OCI-LY7 (cell line): Measurements from ENCODE around the gene LCE6A. TPM values are rescaled to one million over a fixed set of nuclear protein-coding genes. Genes with fewer than 3 reads are reported as not detected.

ENCODE experiments used
- BruUV-seq: library from RNA; stranded (reverse); fragments of 400-500 nt; replicated peaks from 2 replicates; lab custom pipeline; 2021; lab: Mats Ljungman, UMichigan
- CTCF ChIA-PET: fragments of 300-600 bp; sonication (Branson Sonifier 250); formaldehyde crosslinking; loops from one replicate; lab custom pipeline; 2022; ENCODE audit warnings: antibody characterized with exemption; ENCODE audit not compliant: unreplicated experiment; lab: Charles Lee
- POLR2A ChIA-PET: fragments of 300-600 bp; sonication (Branson Sonifier 250); formaldehyde crosslinking; loops from one replicate; lab custom pipeline; 2022; ENCODE audit warnings: antibody characterized with exemption; lab: Charles Lee
- DNase-seq: peaks from one replicate; pipeline ENCODE4 v3.0.0-alpha.2; 2015; ENCODE audit warnings: low spot score
- H2AFZ ChIP-seq: fragments of 200-600 bp; sonication (generic), shearing (Covaris generic); 2 replicates; pipeline ENCODE4 v1.6.1; 2014; ENCODE audit warnings: mild to moderate bottlenecking, antibody characterized with exemption, low read length, moderate library complexity
- H3K27ac ChIP-seq: fragments of 200-600 bp; sonication (generic); 2 replicates; pipeline ENCODE4 v1.5.1; 2014; ENCODE audit warnings: mixed run types, low read depth, mild to moderate bottlenecking, moderate library complexity, low read length, inconsistent platforms; ENCODE audit not compliant: poor library complexity, severe bottlenecking
- H3K36me3 ChIP-seq: fragments of 200-600 bp; sonication (generic); 2 replicates; pipeline ENCODE4 v1.6.1; 2014; ENCODE audit warnings: mild to moderate bottlenecking, antibody characterized with exemption, low read length, moderate library complexity, mixed read lengths; ENCODE audit not compliant: insufficient read depth
- H3K4me1 ChIP-seq: fragments of 200-600 bp; sonication (generic); 2 replicates; pipeline ENCODE4 v1.5.1; 2014; ENCODE audit warnings: mild to moderate bottlenecking, low read length; ENCODE audit not compliant: insufficient read depth, poor library complexity, severe bottlenecking
- H3K4me2 ChIP-seq: fragments of 200-600 bp; sonication (generic); 2 replicates; pipeline ENCODE4 v1.6.1; 2014; ENCODE audit warnings: mild to moderate bottlenecking, low read length
- H3K4me3 ChIP-seq: fragments of 200-600 bp; sonication (generic); 2 replicates; pipeline ENCODE4 v1.5.1; 2014; ENCODE audit warnings: mild to moderate bottlenecking, low read depth, low read length; ENCODE audit not compliant: poor library complexity, severe bottlenecking
- H3K79me2 ChIP-seq: fragments of 200-600 bp; sonication (generic); 2 replicates; pipeline ENCODE4 v1.6.1; 2016; ENCODE audit warnings: low read depth, mild to moderate bottlenecking, low read length, moderate library complexity, mixed read lengths; ENCODE audit not compliant: insufficient read depth
- H3K9me2 ChIP-seq: fragments of 200-600 bp; sonication (generic); 2 replicates; pipeline ENCODE4 v1.6.1; 2016; ENCODE audit warnings: mild to moderate bottlenecking, low read length, mixed read lengths; ENCODE audit not compliant: insufficient read depth
- H3K9me3 ChIP-seq: fragments of 200-600 bp; sonication (generic); 2 replicates; pipeline ENCODE4 v1.6.1; 2014; ENCODE audit warnings: mild to moderate bottlenecking, mixed run types, low read length, mixed read lengths
- H4K20me1 ChIP-seq: fragments of 200-600 bp; sonication (generic); 2 replicates; pipeline ENCODE4 v1.6.1; 2014; ENCODE audit warnings: mild to moderate bottlenecking, antibody characterized with exemption, low read length, moderate library complexity, mixed read lengths; ENCODE audit not compliant: insufficient read depth
- EZH2phosphoT487 ChIP-seq: fragments of 200-600 bp; sonication (generic); IDR thresholded peaks from 2 replicates; pipeline ENCODE4 v1.6.1; 2018; ENCODE audit warnings: low read depth, borderline replicate concordance, mild to moderate bottlenecking, mixed run types, antibody characterized with exemption, low read length, moderate library complexity, mixed read lengths
- intact Hi-C: fragments of 100-400 bp; cut with micrococcal nuclease; formaldehyde crosslinking; loops from one replicate; pipeline ENCODE4 v1.10.0; 2022; ENCODE audit not compliant: unreplicated experiment
- total RNA-seq, 2 experiments: library from RNA; depleted of rRNA in 1 of 2; stranded (reverse); fragments of >200 nt in 1 of 2; shearing (Covaris generic) in 1 of 2; gene quantifications; 2 replicates each; pipeline ENCODE4 v1.2.3, GENCODE V29; 2014 to 2022
- TF ChIP-seq, protein P1 (sequence below): fragments of 200-600 bp; sonication (generic); conservative IDR thresholded peaks from 2 replicates; pipeline ENCODE4 v1.5.1; 2014; ENCODE audit warnings: mild to moderate bottlenecking, antibody characterized with exemption, low read length, moderate library complexity, mixed read lengths

LCE6A gene
- total RNA-seq, 2 experiments from 2014 or later: not detected

DNA sequence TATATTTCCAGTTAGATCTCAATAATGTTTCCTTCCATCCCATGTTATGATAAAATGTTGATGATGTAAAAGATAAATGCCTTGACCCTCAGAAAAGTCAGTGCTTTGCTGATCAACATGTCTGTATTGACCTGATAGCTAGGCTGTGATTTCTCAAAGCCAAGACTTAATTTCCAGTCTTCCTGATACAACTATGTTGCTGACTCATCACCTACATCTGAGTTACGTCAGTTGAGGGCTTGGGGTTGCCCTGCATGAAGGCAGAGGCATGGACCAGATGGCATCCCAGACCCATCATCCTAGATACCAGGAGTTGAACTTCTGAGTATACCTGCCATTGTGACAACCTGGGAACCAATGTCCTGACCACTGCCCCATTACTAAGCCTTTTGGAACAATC lies 41.3 kb upstream of the LCE6A start:
- no peaks in the 10 kb centered on the region for H3K79me2 ChIP-seq
- H3K27ac ChIP-seq: no peak overlapping the region
- H2AFZ ChIP-seq: no peak overlapping the region
- no peaks in the 10 kb centered on the region for H3K36me3 ChIP-seq
- POLR2A ChIA-PET: interaction anchor here (0.9 to 1.3 kb wide), 2 partner anchors 15 to 18 kb away, joined by 3 read pairs; no protein-coding TSS in a partner anchor
- H3K4me3 ChIP-seq: no peak overlapping the region
- H3K4me2 ChIP-seq: no peak overlapping the region
- no peaks in the 10 kb centered on the region for H3K9me2 ChIP-seq
- H4K20me1 ChIP-seq: no peaks in the 10 kb centered on the region
- H3K9me3 ChIP-seq: no peaks in the 10 kb centered on the region
- CTCF ChIA-PET: no interaction called here
- H3K4me1 ChIP-seq: no peaks in the 10 kb centered on the region
- intact Hi-C loops: no loop called here
- TF ChIP-seq, protein P1, sequence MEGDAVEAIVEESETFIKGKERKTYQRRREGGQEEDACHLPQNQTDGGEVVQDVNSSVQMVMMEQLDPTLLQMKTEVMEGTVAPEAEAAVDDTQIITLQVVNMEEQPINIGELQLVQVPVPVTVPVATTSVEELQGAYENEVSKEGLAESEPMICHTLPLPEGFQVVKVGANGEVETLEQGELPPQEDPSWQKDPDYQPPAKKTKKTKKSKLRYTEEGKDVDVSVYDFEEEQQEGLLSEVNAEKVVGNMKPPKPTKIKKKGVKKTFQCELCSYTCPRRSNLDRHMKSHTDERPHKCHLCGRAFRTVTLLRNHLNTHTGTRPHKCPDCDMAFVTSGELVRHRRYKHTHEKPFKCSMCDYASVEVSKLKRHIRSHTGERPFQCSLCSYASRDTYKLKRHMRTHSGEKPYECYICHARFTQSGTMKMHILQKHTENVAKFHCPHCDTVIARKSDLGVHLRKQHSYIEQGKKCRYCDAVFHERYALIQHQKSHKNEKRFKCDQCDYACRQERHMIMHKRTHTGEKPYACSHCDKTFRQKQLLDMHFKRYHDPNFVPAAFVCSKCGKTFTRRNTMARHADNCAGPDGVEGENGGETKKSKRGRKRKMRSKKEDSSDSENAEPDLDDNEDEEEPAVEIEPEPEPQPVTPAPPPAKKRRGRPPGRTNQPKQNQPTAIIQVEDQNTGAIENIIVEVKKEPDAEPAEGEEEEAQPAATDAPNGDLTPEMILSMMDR: no peak
- no peak for TF ChIP-seq EZH2phosphoT487
- no TSS peak for BruUV-seq
- no peak for DNase-seq

- Histone ChIP-seq H4K20me1 (no peaks in the 10 kb centered on the region), H3K36me3 (no peaks in the 10 kb centered on the region), H3K79me2 (no peaks in the 10 kb centered on the region), H3K27ac (no peak within 1 kb of the TSS), H3K4me3 (no peak within 1 kb of the TSS), H2AFZ (no peak within 1 kb of the TSS), H3K9me2 (no peaks in the 10 kb centered on the region), H3K4me1 (no peaks in the 10 kb centered on the region), H3K9me3 (no peaks in the 10 kb centered on the region), H3K4me2 (no peak within 1 kb of the TSS)
- no peak for TF ChIP-seq EZH2phosphoT487
- TF ChIP-seq, protein P1: no peak
- intact Hi-C loops: no loop called here
- POLR2A ChIA-PET: no interaction called here
- DNase-seq: no peak
- CTCF ChIA-PET: no interaction called here
- BruUV-seq: no TSS peak
Measured at GRCh38 chr1:152806576-152806975, 36.1 kb upstream of the LCE6A start, which contains the start of gene LCE1C. Gene LCE1C, minus strand, starts transcription at chr1:152806651. Its CDS starts 1,173 bp downstream, at chr1:152805478.

DNA sequence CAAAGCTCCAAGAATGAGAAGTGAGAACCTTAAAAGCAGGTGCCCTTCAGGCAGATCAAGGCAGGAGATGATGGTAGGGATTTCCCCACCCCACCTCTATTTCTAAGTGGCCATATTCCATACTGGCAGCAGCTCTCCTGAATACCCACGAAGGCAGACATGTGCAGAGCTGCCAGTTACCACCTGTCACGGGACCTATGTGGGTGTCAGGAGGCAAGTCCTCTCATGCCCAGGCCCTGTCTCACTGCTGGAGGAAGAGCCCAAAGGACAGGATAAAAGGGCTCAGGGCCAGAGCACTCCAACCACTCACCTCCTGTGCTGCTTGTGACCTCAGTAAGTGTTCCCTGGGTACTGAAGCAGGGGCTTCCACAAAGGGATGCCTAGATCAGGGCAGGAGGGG lies 31.6 kb upstream of the LCE6A start:
- Histone ChIP-seq H3K4me2 (no peak overlapping the region), H3K9me2 (no peaks in the 10 kb centered on the region), H2AFZ (no peak overlapping the region), H3K36me3 (no peaks in the 10 kb centered on the region), H3K4me1 (no peaks in the 10 kb centered on the region), H3K4me3 (no peak overlapping the region), H3K27ac (no peak overlapping the region), H3K79me2 (no peaks in the 10 kb centered on the region), H4K20me1 (no peaks in the 10 kb centered on the region), H3K9me3 (no peaks in the 10 kb centered on the region)
- no peak for DNase-seq
- TF ChIP-seq, protein P1: no peak
- POLR2A ChIA-PET: no interaction called here
- CTCF ChIA-PET: no interaction called here
- BruUV-seq: no TSS peak
- intact Hi-C loops: no loop called here
